Osteoblast (primary cell): ENCODE data around the gene RAD51B. TPM values are rescaled to one million over a fixed set of nuclear protein-coding genes. Genes with fewer than 3 reads are reported as not detected.

Source experiments
- DNase-seq: peaks from one replicate; pipeline ENCODE4 v3.0.0; 2011; ENCODE audit warnings: low spot score, mixed read lengths; ENCODE audit not compliant: insufficient read length; ENCODE audit errors: missing footprints
- H2AFZ ChIP-seq: 2 replicates; pipeline ENCODE4 v1.6.0; 2011; ENCODE audit warnings: mild to moderate bottlenecking, low read length
- H3K27ac ChIP-seq: 2 replicates; pipeline ENCODE4 v1.5.1; 2011; ENCODE audit warnings: mild to moderate bottlenecking, low read depth, low read length, moderate library complexity
- H3K27me3 ChIP-seq: 2 replicates; pipeline ENCODE4 v1.6.0; 2012; ENCODE audit warnings: mild to moderate bottlenecking, control low read depth, inconsistent platforms, low read length, moderate library complexity; ENCODE audit not compliant: insufficient read depth
- H3K36me3 ChIP-seq: 2 replicates; pipeline ENCODE4 v1.5.1; 2011; ENCODE audit warnings: mild to moderate bottlenecking, low read length, control low read depth, moderate library complexity; ENCODE audit not compliant: insufficient read depth
- H3K4me1 ChIP-seq: 2 replicates; pipeline ENCODE4 v1.5.1; 2011; ENCODE audit warnings: mild to moderate bottlenecking, low read length, control low read depth, moderate library complexity; ENCODE audit not compliant: insufficient read depth
- H3K4me2 ChIP-seq: 2 replicates; pipeline ENCODE4 v1.6.0; 2011; ENCODE audit warnings: mild to moderate bottlenecking, low read length; ENCODE audit not compliant: insufficient read depth
- H3K4me3 ChIP-seq: fragments of 200-600 bp; sonication (generic); 3 replicates; pipeline ENCODE4 v1.5.1; 2012; ENCODE audit warnings: mild to moderate bottlenecking, low read length, inconsistent platforms; ENCODE audit not compliant: insufficient read depth
- H3K79me2 ChIP-seq: 2 replicates; pipeline ENCODE4 v1.6.0; 2012; ENCODE audit warnings: mild to moderate bottlenecking, low read length, control low read depth, inconsistent platforms; ENCODE audit not compliant: insufficient read depth
- H3K9me3 ChIP-seq: 2 replicates; pipeline ENCODE4 v1.5.1; 2011; ENCODE audit warnings: low read depth, low read length, control low read depth
- H4K20me1 ChIP-seq: 2 replicates; pipeline ENCODE4 v1.6.0; 2012; ENCODE audit warnings: mild to moderate bottlenecking, low read length, control low read depth; ENCODE audit not compliant: insufficient read depth
- CTCF ChIP-seq: IDR thresholded peaks from 2 replicates; pipeline ENCODE4 v1.5.1; 2011; ENCODE audit warnings: mild to moderate bottlenecking, low read depth, low read length, moderate library complexity; ENCODE audit errors: extremely low read depth
- total RNA-seq: library from RNA; depleted of rRNA; stranded (reverse); fragments of >200 nt; gene quantifications from 2 replicates; pipeline ENCODE4 v1.2.3, GENCODE V29; 2012

Gene RAD51B
- total RNA-seq, 1 donor: 13.8 TPM

GRCh38 chr14:68361231-68361630 lies 541.7 kb downstream of the RAD51B start:
- H3K79me2 ChIP-seq: no peaks in the 10 kb centered on the region
- DNase-seq: peak; percentile 77
- peak overlapping the region; percentile 39 for H2AFZ ChIP-seq
- peak overlapping the region; percentile 68 for H3K27ac ChIP-seq
- TF ChIP-seq CTCF: no peak
- no peaks in the 10 kb centered on the region for H3K27me3 ChIP-seq
- H4K20me1 ChIP-seq: no peaks in the 10 kb centered on the region
- H3K4me1 ChIP-seq: peaks cover 28% of the 10 kb centered on the region
- no peaks in the 10 kb centered on the region for H3K9me3 ChIP-seq
- no peaks in the 10 kb centered on the region for H3K36me3 ChIP-seq
- H3K4me2 ChIP-seq: peak overlapping the region; percentile 38
- no peak overlapping the region for H3K4me3 ChIP-seq

- Histone ChIP-seq H3K79me2 (no peaks in the 10 kb centered on the region), H3K4me2 (no peak overlapping the region), H3K4me3 (no peak overlapping the region), H4K20me1 (no peaks in the 10 kb centered on the region), H2AFZ (no peak overlapping the region), H3K36me3 (no peaks in the 10 kb centered on the region), H3K9me3 (no peaks in the 10 kb centered on the region), H3K4me1 (peaks cover 28% of the 10 kb centered on the region), H3K27ac (no peak overlapping the region), H3K27me3 (no peaks in the 10 kb centered on the region)
- DNase-seq: no peak
- TF ChIP-seq CTCF: no peak
Observed at GRCh38 chr14:68362846-68363245, 543.3 kb downstream of the RAD51B start.

- no peak overlapping the region for H3K4me2 ChIP-seq
Observed at GRCh38 chr14:68363466-68363842, 543.9 kb downstream of the RAD51B start.

More at GRCh38 chr14:68363466-68363842, 543.9 kb downstream of the RAD51B start:
- no peak for DNase-seq
- no peak for TF ChIP-seq CTCF
- Histone ChIP-seq H2AFZ (no peak overlapping the region), H4K20me1 (no peaks in the 10 kb centered on the region), H3K79me2 (no peaks in the 10 kb centered on the region), H3K36me3 (no peaks in the 10 kb centered on the region), H3K9me3 (no peaks in the 10 kb centered on the region), H3K4me3 (no peak overlapping the region), H3K27ac (no peak overlapping the region), H3K27me3 (no peaks in the 10 kb centered on the region), H3K4me1 (peaks cover 28% of the 10 kb centered on the region)
